Calu3 (cell line): ENCODE results near the gene PCDHGA3. TPM values are rescaled to one million over a fixed set of nuclear protein-coding genes. Genes with fewer than 3 reads are reported as not detected.

Experiments
- BruUV-seq: library from RNA; stranded (reverse); fragments of 400-500 nt; replicated peaks from 2 replicates; lab custom pipeline; 2021; lab: Mats Ljungman, UMichigan
- CTCF ChIA-PET: fragments of 300-600 bp; sonication (Branson Sonifier 250); formaldehyde crosslinking; loops from one replicate; lab custom pipeline; 2022; ENCODE audit warnings: antibody characterized with exemption; lab: Charles Lee
- DNase-seq: peaks from one replicate; pipeline ENCODE4 v3.0.0; 2022
- H3K27ac Mint-ChIP-seq: one replicate; pipeline ENCODE4 v1.8.0; 2022; ENCODE audit warnings: mixed read lengths; ENCODE audit not compliant: unreplicated experiment
- H3K27me3 Mint-ChIP-seq: one replicate; pipeline ENCODE4 v1.8.0; 2022; ENCODE audit warnings: mixed read lengths; ENCODE audit not compliant: unreplicated experiment
- H3K36me3 Mint-ChIP-seq: one replicate; pipeline ENCODE4 v1.8.0; 2022; ENCODE audit warnings: mild to moderate bottlenecking, moderate library complexity, mixed read lengths; ENCODE audit not compliant: insufficient read depth, unreplicated experiment
- H3K4me1 Mint-ChIP-seq: one replicate; pipeline ENCODE4 v1.8.0; 2022; ENCODE audit warnings: mild to moderate bottlenecking, low read depth, mixed read lengths; ENCODE audit not compliant: unreplicated experiment
- H3K4me3 Mint-ChIP-seq: one replicate; pipeline ENCODE4 v1.8.0; 2022; ENCODE audit warnings: mild to moderate bottlenecking, low read depth, moderate library complexity, mixed read lengths; ENCODE audit not compliant: unreplicated experiment
- H3K9me3 Mint-ChIP-seq: one replicate; pipeline ENCODE4 v1.8.0; 2022; ENCODE audit warnings: low read depth, mixed read lengths; ENCODE audit not compliant: unreplicated experiment
- intact Hi-C: fragments of 100-400 bp; cut with micrococcal nuclease; formaldehyde crosslinking; loops from one replicate; pipeline ENCODE4 v1.10.0; 2022; ENCODE audit not compliant: unreplicated experiment
- total RNA-seq: library from RNA; stranded (reverse); gene quantifications from 2 replicates; pipeline ENCODE4 v1.2.3, GENCODE V29; 2022
- TF ChIP-seq, protein P1 (sequence below): fragments of 200-600 bp; IDR thresholded peaks from one replicate; pipeline ENCODE4 v1.8.0; 2022; ENCODE audit warnings: antibody characterized with exemption; ENCODE audit not compliant: unreplicated experiment

Gene PCDHGA3
- total RNA-seq, 1 experiment from 2014 or later, result not detected

DNA sequence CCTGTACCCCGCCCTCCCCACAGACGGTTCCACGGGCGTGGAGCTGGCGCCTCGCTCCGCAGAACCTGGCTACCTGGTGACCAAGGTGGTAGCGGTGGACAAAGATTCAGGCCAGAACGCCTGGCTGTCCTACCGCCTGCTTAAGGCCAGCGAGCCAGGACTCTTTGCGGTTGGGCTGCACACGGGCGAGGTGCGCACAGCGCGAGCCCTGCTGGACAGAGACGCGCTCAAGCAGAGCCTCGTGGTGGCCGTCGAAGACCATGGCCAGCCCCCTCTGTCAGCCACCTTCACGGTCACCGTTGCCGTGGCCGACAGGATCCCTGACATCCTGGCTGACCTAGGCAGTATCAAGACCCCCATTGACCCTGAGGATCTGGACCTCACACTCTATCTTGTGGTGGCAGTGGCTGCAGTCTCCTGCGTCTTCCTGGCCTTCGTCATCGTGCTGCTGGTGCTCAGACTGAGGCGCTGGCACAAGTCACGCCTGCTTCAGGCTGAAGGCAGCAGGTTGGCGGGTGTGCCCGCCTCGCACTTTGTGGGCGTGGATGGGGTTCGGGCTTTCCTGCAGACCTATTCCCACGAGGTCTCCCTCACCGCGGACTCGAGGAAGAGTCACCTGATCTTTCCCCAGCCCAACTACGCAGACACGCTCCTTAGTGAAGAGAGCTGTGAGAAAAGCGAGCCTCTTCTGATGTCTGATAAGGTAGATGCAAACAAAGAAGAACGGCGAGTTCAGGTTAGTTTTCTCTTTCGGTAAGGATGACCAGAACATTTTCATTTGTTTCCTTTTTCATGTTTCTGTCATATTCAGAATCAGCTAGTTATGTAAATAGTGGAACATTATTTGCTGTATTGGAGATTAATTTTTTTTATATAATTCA is 22.6 kb downstream of the PCDHGA3 start:
- TF ChIP-seq, protein P1, sequence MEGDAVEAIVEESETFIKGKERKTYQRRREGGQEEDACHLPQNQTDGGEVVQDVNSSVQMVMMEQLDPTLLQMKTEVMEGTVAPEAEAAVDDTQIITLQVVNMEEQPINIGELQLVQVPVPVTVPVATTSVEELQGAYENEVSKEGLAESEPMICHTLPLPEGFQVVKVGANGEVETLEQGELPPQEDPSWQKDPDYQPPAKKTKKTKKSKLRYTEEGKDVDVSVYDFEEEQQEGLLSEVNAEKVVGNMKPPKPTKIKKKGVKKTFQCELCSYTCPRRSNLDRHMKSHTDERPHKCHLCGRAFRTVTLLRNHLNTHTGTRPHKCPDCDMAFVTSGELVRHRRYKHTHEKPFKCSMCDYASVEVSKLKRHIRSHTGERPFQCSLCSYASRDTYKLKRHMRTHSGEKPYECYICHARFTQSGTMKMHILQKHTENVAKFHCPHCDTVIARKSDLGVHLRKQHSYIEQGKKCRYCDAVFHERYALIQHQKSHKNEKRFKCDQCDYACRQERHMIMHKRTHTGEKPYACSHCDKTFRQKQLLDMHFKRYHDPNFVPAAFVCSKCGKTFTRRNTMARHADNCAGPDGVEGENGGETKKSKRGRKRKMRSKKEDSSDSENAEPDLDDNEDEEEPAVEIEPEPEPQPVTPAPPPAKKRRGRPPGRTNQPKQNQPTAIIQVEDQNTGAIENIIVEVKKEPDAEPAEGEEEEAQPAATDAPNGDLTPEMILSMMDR, result no peak
- Mint-ChIP-seq H3K4me3 (no peak overlapping the region), H3K9me3 (peaks cover 17% of the 10 kb centered on the region), H3K27ac (no peak overlapping the region), H3K4me1 (no peaks in the 10 kb centered on the region), H3K27me3 (no peaks in the 10 kb centered on the region), H3K36me3 (peaks cover 7% of the 10 kb centered on the region)
- intact Hi-C loops, result no loop called here
- CTCF ChIA-PET, result no interaction called here
- no TSS peak for BruUV-seq
- DNase-seq, result no peak

DNA sequence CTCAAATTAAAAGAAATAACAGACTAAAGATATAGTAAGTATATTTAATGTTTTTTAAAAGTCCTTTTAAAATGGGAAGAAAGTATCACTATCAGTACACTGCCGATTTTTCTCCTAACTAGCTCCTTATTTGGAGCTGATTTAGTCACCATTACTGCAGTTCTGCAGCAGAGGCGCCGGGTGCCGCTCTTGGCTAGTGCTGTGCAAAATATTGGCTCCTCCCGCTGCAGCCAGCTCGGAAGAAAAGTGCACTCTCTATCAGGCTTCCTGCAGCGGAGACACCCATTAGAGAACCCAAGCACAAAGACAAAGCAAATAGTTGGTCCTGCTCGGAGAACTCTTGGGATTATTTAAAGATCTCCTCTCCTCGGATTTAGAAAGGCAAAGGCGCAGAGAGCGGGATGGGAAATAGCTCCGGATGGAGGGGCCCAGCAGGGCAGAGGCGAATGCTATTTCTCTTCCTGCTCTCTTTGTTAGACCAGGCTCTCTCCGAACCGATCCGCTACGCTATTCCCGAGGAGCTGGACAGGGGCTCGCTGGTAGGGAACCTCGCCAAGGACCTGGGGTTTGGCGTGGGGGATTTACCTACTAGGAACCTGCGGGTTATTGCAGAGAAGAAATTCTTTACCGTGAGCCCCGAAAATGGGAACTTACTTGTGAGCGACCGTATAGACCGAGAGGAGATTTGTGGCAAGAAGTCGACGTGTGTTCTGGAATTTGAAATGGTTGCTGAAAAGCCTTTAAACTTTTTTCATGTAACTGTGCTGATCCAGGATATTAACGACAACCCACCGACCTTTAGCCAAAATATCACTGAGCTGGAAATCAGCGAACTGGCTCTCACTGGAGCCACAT is 26.6 kb downstream of the PCDHGA3 start, which contains the start of gene PCDHGB3:
Gene PCDHGB3 (plus strand): TSS at position 249 of the 855 bp plus-strand sequence. CDS start 153 bp downstream, at position 402.
- H3K9me3 Mint-ChIP-seq, result peaks cover 14% of the 10 kb centered on the region
- H3K4me3 Mint-ChIP-seq, result peak within 1 kb of the TSS; percentile 62
- peaks cover 9% of the 10 kb centered on the region for H3K36me3 Mint-ChIP-seq
- no peaks in the 10 kb centered on the region for H3K4me1 Mint-ChIP-seq
- TF ChIP-seq, protein P1, result no peak
- CTCF ChIA-PET, result interaction anchor here (0.7 to 1.4 kb wide), 8 partner anchors 105 to 321 kb away, joined by 3 to 10 read pairs (median 4); partner anchors contain the start of genes PCDHB14 and PCDHGC3
- peak within 1 kb of the TSS; percentile 75 for H3K27ac Mint-ChIP-seq
- intact Hi-C loops, result loop anchor here (1.0 kb wide), 1 partner anchor 191 kb away; no protein-coding TSS in a partner anchor
- BruUV-seq, result TSS peak; percentile 60
- H3K27me3 Mint-ChIP-seq, result no peaks in the 10 kb centered on the region
- peak; percentile 41 for DNase-seq

DNA sequence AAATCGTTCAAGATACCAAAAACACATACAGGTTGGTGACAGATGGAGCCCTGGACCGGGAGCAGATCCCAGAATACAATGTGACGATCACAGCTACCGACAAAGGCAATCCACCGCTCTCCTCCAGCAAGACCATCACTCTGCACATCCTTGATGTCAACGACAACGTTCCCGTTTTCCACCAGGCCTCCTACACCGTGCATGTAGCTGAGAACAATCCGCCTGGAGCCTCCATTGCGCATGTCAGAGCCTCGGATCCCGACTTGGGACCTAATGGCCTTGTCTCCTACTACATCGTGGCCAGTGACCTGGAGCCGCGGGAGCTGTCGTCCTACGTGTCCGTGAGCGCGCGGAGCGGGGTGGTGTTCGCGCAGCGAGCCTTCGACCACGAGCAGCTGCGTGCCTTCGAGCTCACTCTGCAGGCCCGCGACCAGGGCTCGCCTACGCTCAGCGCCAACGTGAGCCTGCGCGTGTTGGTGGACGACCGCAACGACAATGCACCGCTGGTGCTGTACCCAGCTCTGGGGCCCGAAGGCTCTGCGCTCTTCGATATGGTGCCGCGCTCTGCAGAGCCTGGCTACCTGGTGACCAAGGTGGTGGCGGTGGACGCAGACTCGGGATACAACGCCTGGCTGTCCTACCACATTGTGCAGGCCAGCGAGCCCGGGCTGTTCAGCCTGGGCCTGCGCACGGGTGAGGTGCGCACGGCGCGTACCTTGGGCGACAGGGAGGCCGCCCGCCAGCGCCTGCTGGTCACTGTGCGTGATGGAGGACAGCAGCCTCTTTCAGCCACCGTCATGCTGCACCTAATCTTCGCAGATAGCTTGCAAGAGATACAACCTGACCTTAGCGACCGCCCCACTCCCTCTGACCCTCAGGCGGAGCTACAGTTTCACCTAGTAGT is 28.2 kb downstream of the PCDHGA3 start:
- TF ChIP-seq, protein P1, result no peak
- no TSS peak for BruUV-seq
- intact Hi-C loops, result no loop called here
- Mint-ChIP-seq H3K4me3 (no peak overlapping the region), H3K36me3 (peaks cover 9% of the 10 kb centered on the region), H3K9me3 (peaks cover 9% of the 10 kb centered on the region), H3K4me1 (no peaks in the 10 kb centered on the region), H3K27ac (no peak overlapping the region), H3K27me3 (no peaks in the 10 kb centered on the region)
- CTCF ChIA-PET, result no interaction called here
- no peak for DNase-seq
